HFF-Myc (cell line): Measurements from ENCODE around the gene ACTN1.
A peak's percentile ranks its signal among the peaks of the same experiment; 100 is the strongest.

Experiments used
- DNase-seq: peaks from one replicate; pipeline ENCODE4 v3.0.0-alpha.2; 2011; ENCODE audit warnings: low read depth; ENCODE audit errors: extremely low read depth
- H3K4me3 ChIP-seq: replicated peaks from 2 replicates; pipeline ENCODE4 v1.5.1; 2011; ENCODE audit warnings: low read depth, mild to moderate bottlenecking, control low read depth, low read length
- CTCF ChIP-seq: IDR thresholded peaks from 2 replicates; pipeline ENCODE4 v1.5.1; 2012; ENCODE audit warnings: mild to moderate bottlenecking, low read depth, low read length, control low read depth; ENCODE audit errors: missing control alignments

Gene ACTN1

GRCh38 chr14:68824517-68825347, 154.4 kb downstream of the ACTN1 start:
- peak; percentile 58 for DNase-seq
- H3K4me3 ChIP-seq = no peak overlapping the region
- TF ChIP-seq CTCF = peak; percentile 99

GRCh38 chr14:68824207-68824516, 154.9 kb downstream of the ACTN1 start:
- DNase-seq = no peak
- no peak for TF ChIP-seq CTCF
- no peak overlapping the region for H3K4me3 ChIP-seq
